Measurements from ENCODE around the gene CLHC1.
"Not testable (repeated sequence)": the region's sequence is repeated elsewhere in the genome, so short reads cannot be mapped to it uniquely, and the experiment has no call there.

Gene CLHC1

DNA sequence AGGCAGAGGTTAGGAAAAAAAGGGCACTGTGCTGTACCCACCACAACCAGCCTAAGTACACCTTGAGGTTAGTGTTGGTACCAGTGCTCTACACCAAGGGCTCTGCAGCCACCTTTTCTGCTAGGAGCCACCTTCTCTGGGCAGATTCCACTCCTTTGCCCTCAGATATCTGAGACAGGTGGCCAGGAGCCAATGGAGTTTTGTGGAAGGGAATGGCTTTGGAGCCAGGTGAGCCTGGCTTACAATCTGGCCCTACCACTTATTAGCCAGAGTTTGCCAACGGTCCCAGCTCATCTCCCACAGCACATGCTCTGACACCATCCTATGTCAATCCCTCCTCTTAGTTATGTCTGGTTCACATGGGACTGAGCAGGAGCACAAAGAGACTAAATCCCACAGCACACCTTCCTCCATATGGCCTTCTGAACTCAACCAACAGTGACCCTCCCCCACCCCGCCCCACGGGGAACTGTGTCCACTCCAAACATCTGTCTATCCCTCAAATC lies 77.5 kb downstream of the CLHC1 start:
- no peak for DNase-seq (ENCODE audit: low read depth in 2 of 2, low spot score in 1 of 2)

DNA sequence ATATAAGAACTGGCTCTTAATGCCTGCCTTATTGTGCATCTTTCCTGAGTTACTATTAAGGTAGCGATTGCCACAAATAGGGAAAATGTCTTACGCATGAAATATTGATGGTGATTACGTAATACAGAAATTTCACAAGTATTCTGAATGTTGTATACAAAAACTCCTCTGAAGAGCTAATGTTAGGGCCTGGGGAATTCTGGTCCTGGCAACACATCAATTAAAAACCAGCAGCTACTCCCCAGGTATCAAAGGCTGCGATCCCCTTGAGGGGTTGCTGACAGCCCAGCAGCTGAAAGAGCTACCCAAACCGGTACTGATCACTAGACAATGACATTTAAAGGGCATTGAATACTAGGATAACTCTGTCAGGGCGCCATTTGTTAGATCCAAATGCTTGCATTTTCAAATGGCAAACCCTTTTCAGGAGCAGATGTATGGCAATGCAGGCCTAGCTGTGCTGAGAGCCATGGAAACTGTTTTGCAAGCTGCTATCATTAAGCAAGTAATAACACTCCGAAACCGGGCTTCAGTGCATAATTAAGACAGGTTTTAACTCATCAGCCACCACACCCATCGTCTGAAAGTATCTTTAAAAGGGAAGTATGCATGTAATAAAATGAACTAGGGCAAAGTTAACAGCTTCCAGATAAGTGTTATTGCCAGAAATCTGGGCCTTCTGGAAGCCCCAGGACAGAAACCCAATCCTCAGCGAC lies 78.4 kb downstream of the CLHC1 start:
- DNase-seq (ENCODE audit: low read depth in 2 of 2, low spot score in 1 of 2) = no peak

DNA sequence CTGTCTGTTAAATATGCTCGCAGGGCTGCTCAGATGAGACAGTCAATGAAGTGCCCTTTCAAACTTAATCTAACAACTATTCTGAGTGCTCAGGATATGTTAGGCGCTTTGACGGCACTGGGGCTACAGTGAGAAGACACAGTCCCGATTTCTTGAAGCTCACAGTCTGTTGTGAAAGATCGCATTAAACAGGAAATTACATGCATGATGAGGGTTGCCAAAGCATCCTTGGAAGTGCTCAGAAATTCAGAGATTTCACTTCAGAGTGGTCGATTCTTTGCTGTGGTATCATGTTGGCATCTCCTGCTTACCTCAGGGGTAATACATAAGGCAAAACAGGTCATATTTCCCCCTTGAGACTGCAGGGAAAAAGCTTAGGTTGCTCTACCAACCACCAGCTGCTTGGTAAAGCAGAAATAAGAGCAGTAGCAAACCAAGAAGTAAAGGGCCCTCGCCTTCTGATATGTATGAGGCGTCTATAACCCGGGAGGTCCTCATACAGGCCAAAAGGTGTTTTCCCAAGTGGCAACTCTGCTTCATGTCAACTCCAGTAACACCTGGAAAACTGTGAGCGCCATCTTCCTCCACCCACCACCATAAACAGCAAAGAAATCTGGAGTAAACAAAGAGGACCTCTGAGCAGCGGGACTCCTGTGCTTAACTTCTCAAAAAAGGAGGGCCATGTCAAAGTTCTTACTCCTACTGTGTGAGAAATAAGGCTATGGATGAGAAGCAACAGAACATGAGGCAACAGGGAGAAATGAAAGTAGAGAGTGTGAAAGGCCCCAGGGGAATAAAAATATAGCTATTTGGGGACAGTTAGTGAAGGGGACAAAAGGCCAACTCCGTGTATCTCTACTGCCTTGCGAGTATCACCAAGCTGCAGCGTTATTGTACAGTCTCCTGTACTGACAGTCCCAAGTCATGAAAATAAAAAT lies 79.3 kb downstream of the CLHC1 start:
- DNase-seq (ENCODE audit: low read depth in 2 of 2, low spot score in 1 of 2) = no peak

DNA sequence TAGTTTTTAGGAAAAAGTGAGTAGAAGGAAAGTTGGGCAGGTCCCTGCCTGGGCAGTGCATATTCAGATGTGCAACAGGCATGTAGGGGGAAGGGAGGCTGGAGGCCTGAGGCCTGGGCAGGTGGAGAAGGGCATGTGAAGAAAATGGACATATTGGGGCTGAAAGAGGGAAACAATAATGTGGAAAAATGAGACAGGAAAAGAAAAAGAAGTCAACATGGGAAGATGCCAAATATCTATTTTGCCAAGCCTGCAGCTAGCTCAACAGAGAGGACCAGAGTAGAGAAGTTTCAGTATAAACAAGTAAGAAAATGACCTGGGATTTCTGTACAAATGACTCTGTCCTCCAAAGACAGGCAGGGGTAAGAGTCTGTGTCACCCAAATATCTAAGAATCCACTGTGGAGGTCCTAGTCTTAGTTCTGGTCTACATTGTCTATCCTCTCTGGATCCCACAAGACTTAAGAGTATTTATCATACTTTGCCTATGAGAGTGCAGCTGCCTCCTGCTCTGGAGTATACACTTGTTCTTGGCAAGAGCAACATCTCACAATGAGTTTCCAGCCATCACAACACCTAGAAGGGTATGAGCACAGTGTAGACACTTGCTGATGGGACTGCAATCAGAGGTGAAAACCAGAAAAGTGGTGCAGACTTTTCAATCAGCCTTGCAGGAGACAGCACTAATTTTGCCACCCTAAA lies 80.2 kb downstream of the CLHC1 start:
- DNase-seq (ENCODE audit: low read depth in 2 of 2, low spot score in 1 of 2) = no peak

DNA sequence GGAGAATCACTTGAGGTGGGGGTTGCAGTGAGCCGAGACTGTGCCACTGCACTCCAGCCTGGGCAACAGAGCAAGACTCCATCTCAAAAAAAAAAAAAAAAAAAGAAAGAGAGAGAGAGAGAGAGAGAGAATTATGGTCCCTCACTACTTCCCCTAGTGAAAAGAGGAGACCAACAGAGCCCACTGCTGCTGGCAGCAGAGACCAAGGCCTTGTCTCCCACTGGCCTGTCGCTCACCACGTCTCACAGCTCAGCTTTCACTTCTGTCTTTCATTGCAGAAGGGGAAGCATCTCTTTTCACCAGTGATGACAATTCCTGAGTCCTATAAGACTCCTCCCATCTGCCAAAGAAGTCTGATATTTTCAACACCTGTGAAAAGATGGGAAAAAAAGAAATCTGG lies 81.3 kb downstream of the CLHC1 start:
- DNase-seq (ENCODE audit: low read depth in 2 of 2, low spot score in 1 of 2) = no peak

DNA sequence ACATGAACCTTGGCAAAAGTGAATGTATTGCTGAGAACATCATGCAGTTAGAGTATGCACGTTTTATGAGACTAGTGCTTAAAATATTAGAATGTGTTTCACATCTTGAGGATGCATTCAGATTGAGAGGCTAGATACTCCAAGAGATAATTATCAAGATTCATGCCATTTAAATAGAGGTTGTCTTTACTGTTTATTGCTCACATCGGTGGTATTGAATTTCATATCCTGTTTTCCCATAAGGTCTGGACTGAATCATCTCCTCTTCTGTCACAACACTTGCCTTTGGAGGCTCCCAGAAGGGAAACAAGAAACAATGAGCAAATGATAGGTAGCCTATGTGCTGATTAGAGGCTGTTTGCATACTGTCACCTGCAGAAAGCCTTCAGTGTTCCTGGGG lies 83.8 kb downstream of the CLHC1 start:
- DNase-seq (ENCODE audit: low read depth in 2 of 2, low spot score in 1 of 2) = no peak

DNA sequence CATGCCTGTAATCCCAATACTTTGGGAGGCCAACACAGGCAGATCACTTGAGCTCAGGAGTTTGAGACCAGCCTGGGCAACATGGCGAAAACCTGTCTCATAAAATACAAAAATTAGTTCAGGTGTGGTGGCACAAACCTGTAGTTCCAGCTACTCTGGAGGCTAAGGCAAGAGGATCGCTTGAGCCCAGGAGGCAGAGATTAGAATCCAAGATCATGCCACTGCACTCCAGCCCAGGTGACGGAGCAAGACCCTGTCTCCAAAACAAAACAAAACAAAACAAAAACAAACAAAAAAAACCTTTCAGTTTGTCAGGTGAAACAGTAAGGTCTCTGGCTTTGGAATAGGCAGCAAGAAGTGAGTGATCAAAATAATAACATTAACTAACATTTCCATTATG lies 84.6 kb downstream of the CLHC1 start:
- DNase-seq (ENCODE audit: low read depth in 2 of 2, low spot score in 1 of 2) = no peak

DNA sequence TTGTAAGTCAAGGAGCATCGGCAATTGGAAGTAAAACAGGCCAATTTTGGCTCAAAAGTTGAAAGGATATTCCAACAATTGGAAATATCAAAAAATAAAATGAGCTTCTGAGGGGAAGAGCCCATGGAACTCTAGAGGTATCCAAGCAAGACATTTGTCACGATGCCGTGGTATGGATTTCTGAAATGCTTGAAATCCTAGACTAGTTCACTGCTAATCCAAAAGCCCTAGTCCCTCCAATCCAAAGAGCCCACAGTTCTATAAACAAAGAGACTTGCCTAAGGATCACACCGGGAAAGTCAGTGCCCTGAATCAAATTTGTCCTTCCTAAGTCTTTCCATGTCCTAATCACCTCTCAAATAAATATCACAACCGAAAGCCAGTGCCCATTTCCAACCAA lies 85.1 kb downstream of the CLHC1 start:
- DNase-seq (ENCODE audit: low read depth in 2 of 2, low spot score in 1 of 2) = no peak

DNA sequence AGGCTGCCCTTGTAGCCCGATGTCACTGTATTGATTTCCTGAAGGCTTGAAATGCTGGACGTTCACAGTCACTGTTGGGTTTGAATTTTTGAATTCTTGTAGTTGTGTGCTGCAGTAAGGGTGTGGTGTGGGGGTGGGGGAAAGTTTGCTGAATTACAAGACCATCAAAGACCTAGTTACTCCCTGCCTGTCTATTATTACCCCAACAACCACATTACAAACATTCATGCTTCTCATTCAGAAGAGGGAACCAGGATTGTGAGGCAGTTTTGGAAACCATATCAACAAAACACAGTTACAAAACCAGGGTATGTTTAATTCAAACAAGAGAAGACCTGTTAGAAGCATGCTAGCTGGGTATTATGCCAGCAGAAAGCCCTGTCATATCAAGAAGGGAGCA lies 85.8 kb downstream of the CLHC1 start:
- DNase-seq (ENCODE audit: low read depth in 2 of 2, low spot score in 1 of 2) = no peak

DNA sequence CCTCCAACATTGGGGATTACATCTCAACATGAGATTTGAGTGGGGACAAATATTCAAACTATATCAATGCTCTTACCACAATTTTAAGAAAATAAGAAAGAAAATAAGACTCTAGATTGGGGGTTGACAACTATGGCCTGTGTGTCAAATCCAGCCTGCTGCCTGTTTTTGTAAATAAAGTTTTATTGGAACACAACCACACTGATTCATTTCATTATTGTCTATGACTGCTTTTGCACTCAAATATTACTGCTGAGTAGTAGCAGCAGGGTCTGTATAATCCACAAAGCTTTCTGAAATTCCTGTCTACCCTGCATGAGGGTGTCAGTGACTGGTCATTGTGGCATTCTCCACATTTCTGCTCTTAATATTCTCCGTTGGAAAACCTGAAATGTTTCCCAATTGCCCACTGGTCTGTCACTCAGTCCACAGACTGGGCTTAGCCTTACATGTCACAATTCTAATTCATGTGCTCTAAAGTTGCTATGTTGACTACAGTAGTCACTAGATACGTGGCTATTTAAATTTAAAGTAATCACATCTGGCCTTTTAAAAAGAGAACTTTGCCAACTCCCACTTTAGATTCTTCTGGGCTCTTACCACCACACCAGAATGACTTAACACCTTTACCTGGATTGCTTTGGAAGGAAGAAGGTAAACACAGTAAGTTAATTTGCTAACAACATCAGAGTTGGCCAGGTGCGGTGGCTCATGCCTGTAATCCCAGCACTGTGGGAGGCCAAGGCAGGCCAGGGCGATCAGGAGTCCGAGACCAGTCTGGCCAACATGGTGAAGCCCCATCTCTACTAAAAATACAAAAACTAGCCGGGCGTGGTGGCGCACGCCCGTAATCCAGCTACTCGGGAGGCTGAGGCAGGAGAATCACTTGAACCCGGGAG lies 86.9 kb downstream of the CLHC1 start:
- no peak for DNase-seq (ENCODE audit: low read depth in 2 of 2, low spot score in 1 of 2)

DNA sequence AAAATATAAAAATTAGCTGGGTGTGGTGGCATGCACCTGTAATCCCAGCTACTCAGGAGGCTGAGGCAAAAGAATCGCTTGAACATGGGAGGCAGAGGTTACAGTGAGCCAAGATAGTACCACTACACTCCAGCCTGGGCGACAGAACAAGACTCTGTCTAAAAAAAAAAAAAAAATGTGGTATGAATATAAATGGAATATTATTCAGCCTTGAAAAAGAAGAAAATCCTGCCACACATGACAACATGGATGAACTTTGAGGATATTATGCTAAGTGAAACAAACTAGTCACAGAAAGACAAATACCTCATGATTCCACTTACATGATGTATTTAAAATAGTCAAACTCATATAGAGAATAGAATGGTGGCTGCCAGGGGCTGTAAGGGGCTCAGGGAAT lies 88.4 kb downstream of the CLHC1 start:
- DNase-seq (ENCODE audit: low read depth in 2 of 2, low spot score in 1 of 2) = not testable (repeated sequence)

DNA sequence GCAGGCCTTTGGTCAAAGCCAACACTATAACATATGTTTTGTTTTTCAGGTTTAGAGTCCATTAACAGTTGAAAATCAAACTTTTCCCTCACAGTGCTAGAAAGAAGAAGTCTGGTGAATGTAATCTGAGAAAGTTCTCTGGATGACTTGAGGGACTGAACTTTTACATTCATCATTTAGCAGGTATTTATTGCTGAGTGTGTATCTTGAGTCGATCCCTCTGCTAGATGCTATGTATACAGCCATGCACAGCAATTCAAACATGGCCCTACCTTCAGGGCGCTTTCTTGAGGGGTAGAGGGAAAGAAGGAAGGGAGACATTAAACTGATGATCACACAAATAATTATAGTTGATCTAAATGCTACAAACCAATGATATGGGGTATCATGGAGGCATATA lies 89.6 kb downstream of the CLHC1 start:
- no peak for DNase-seq (ENCODE audit: low read depth in 2 of 2, low spot score in 1 of 2)

DNA sequence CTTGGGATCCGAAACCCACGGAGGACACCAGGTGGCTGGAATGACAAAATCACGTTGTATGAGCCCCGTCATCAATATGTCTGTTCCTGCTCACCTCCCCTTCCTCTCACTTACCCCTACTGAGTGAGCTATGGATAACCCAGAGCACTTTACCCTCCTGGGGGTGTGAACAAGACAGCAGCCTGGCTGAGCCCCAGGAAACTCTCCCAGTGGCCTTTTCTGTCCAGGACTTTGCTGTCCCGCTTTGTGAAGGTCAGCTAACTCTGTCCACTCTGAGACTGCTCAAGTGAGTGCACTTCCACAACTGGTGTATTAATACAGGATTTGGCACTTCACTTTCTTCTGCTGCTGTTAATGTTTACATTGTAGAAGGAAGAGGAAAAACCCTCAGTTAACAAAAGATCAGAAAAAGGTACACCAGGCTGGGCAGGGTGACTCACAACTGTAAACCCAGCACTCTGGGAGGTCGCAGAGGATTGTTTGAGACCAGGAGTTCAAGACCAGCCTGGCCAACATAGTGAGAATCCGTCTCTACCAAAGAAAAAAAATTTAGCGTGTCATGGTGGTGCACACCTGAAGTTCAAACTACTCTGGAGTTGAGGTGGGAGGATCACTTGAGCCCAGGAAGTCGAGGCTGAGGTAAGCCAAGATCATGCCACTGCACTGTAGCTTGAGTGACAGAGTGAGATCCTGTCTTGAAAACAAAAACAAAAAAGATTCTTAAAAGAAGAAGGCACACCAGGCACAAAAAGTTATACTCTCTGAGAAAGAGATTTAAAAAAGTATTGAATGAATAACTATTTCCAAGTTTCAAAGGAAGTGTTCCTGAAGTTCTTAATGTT lies 90.3 kb downstream of the CLHC1 start:
- no peak for DNase-seq (ENCODE audit: low read depth in 2 of 2, low spot score in 1 of 2)

DNA sequence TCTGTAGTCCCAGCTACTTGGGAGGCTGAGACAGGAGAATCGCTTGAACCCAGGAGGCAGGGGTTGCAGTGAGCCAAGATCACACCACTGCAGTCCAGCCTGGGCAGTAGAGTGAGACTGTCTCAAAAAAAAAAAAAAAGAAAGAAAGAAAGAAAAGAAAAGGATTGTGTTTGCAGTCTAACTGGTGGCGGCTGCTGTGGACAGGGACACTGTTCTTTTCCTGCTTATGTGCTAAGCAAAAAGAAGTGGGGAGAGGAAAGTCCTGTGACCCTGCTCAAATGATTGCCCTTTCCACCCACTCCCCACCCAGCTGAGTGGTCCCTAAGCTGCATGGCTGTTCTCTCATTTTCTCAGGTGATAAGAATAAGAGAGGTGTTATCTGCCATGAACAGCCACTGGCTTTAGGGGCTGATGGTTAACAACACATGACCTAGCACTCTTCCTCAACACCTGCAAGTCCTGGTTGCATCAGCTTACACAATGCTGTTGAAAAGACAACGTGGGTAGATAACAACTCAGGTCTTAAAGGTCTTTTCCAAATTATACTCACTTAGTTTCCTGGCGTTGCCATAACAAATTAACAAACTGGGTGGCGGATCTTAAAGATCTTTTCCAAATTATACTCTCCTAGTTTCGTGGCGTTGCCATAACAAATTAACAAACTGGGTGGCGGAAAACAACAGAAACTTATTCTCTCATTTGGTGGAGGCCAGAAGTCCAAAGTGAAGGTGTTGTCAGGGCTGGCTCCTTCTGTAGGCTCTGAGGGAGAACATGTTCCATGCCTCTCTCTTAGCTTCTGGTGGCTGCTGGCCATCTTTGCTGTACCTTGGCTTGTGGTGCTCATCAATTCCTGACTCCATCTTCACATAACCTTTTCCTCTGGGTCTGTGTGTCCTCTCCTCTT lies 91.5 kb downstream of the CLHC1 start:
- no peak for DNase-seq (ENCODE audit: low read depth in 2 of 2, low spot score in 1 of 2)

DNA sequence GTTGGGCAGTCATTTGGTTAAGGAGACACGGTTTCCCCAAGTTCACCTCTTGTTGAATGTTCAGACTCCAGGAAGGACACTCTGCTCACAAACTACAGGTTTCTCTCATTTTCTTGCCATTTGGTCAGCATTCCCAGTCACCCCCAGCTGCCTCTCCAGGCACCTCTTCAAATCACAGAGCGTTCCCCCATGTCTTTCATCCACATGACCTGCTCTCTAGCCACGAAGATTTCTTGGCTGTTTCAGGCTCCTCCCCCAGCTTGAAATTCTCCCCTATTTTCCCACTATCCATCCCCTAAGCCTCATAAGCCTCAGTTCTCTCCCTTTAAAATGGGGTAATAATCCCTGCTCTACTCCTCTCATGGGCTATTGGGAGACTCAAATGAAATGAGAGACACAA lies 92.8 kb downstream of the CLHC1 start:
- DNase-seq (ENCODE audit: low read depth in 2 of 2, low spot score in 1 of 2) = no peak

DNA sequence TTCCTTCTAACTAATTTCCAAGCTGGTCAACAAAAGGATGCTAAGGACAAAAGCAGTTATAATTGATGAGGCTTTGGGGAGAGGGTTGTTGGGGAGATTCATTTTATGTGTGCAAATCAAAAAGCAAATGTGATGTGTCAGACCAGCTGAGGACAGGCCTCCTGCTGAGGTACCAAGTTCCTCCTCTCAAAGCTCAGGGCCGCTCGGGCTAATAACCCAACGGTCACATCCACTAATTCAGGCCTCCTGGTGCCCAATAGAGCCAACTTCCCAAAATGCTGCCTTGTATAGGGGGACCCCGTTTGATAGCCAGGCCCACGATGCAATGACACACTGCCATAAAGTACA lies 93.2 kb downstream of the CLHC1 start:
- DNase-seq (ENCODE audit: low read depth in 2 of 2, low spot score in 1 of 2) = no peak

DNA sequence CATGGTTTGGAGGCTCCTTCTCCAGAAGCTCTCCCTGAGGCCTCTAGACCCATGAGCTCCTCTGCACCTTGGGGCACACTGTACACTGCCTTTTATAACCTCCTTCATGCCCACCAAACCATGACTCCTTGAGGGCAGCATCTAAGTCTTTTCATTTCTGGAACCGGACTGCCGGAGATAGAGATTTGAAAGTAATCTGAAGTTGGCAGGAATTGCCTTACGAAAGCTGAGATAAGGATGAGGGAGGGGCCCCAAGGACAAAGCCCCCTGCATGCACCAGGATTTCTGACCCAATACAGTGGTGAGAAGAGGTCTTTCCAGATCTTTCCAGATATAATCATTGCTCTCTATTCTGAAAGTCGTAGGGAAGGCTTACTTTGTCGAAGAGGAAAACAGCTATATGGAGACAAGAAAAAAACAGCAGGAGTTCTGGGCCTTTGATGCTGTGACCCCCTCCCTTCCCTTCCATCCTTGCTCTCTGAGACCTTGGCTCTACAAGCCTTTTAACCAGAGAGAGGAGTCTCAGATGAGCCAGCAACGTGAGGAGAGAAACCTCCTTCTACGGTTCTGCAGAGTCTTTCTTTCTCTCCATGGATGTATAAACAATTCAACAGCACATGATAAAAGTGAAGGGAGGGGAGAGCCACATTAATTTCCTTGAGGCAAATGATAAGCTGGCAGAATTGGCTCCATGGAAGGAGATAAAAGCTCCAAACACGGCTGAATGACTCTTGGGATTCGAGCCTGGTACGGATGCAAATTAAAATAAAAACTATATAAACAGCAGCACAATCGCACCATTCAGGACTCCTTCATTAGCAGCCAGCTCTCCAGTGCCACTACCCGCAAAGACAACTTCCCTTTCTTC lies 93.8 kb downstream of the CLHC1 start:
- DNase-seq (ENCODE audit: low read depth in 2 of 2, low spot score in 1 of 2) = no peak
